GM12801 (cell line): ENCODE data around the gene PCNA.

Experiments used
- TF ChIP-seq, protein P1 (sequence below): IDR thresholded peaks from one replicate; pipeline ENCODE4 v1.5.1; 2011; ENCODE audit warnings: control low read depth; ENCODE audit not compliant: insufficient read length; ENCODE audit errors: extremely low read depth

The PCNA gene

DNA sequence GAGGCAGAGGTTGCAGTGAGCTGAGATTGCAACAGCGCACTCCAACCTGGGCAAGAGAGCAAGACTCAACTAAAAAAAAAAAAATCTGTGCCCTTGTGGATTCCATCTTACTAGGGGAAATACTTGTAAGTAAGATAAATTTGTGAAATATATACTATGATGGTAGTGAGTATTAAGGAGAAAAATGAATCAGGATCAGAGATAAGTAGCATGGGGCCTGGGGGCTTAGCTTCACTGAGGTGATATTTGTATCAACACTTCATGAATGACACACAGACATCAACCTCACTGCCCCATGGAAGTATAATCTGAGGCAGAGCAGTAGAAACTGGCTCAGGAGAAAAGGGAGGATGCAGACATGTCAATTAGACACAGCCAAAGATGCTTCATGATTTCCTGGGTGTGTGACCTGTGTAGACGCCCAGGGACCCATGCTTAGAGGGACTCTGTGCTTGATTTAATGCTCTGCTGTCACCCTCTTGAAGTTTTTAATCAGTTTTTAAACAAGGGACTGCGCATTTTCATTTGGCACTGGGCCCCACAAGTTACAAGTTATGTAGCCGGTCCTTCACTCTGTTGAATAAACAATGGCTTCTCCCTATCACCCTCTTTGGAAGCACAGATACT is 41.9 kb downstream of the PCNA start:
- TF ChIP-seq, protein P1, sequence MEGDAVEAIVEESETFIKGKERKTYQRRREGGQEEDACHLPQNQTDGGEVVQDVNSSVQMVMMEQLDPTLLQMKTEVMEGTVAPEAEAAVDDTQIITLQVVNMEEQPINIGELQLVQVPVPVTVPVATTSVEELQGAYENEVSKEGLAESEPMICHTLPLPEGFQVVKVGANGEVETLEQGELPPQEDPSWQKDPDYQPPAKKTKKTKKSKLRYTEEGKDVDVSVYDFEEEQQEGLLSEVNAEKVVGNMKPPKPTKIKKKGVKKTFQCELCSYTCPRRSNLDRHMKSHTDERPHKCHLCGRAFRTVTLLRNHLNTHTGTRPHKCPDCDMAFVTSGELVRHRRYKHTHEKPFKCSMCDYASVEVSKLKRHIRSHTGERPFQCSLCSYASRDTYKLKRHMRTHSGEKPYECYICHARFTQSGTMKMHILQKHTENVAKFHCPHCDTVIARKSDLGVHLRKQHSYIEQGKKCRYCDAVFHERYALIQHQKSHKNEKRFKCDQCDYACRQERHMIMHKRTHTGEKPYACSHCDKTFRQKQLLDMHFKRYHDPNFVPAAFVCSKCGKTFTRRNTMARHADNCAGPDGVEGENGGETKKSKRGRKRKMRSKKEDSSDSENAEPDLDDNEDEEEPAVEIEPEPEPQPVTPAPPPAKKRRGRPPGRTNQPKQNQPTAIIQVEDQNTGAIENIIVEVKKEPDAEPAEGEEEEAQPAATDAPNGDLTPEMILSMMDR, result no peak

DNA sequence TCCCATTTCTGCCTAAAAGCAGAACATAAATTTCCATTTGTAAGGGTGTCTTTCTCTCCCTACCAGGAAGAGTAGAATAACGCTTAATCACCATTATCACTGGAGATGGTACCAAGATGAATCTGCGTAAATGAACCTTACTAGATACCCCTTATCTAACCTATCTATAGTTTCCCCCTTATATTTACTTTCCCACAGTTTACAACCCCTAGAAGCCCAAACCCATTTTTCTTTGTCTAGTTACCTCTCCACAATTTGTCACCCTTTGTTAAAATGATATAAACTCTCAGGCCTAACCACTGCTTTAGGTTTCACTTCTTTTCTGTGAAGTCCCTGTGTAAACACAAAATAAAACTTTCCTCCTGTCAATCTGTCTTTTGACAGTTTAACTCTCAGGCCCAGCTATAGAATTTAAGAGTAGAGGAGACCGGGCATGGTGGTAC is 45.5 kb downstream of the PCNA start:
- TF ChIP-seq, protein P1, result no peak

DNA sequence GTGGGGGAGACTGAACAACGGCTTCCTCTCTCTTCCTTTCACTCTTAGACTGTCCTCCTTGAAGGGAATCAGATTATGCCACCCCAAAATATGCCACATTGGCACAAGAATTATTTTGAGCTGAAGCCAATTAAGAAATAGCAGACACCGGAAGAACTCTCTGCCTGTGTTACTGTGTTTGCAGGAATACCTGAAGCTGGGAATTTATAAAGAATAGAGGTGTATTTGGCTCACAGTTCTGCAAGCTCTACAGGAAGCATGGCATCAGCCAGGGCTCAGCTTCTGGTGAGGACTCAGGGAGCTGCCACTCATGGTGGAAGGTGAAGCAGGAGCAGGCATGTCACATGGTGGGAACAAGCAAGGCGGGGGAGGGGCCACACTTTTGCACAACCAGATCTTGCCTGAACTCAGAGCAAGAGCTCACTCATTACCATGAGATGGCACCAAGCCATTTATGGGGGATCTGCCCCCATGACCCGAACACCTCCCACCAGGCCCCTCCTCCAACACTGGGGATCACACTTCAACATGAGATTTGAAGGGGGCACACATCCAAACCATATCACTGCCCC is 46.0 kb downstream of the PCNA start:
- TF ChIP-seq, protein P1, result no peak

DNA sequence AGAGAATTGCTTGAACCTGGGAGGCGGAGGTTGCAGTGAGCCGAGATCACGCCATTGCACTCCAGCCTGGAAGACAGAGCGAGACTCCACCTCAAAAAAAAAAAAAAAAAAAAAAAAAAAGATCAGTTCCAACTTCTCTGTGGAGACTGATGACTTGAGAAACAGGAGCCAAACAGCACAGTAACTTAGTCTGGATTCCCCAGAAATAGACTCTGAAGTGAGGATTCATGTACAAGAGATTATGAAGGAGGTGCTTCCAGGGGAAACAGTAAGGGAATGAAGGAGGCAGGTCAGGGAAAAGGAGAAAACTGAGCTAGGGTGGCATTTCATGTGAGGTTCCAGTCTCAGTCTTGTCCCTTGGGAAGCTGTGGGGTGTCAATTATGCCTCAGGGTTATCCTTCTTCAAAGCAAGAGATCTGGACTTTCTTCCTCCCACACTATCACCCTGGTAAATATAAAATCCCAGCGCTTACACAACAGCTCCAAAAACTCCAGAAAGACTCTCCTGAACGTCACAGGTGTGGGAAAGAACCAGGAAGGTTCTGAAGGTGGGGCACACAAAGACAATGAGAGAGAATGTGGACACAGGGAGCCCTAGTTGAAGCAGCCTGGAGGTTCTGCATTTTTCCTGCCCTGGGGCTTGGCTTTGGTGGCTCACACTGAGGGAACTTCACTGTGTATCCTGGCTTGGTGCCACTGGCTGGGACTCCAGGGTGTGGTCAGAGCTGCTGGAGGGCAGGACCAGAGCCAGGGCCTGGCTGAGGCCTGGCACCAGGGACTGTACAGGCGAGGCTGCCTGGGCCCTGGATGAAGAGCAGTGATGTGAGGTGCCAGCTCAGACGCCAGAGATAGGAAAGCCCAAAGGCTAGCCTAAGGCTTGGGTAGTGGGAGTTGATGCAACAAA is 46.8 kb downstream of the PCNA start:
- TF ChIP-seq, protein P1, result no peak

DNA sequence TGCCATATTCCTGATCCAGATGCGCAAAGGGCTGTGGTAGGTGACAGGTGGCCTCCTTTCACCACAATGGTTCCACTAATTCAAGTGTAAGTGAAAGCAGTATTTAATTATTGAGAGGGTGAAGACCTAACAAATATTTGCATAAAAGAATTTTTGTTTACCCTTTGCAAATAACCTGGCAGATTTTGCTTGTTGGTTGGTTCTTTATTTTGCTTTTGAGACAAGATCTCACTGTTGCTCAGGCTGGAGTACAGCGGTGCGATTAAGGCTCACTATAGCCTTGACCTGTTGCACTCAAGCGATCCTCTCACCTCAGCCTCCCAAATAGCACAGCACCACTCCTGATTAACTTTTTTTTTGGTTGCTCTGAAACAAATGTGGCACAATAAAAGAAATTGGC is 49.2 kb downstream of the PCNA start:
- TF ChIP-seq, protein P1, result no peak

DNA sequence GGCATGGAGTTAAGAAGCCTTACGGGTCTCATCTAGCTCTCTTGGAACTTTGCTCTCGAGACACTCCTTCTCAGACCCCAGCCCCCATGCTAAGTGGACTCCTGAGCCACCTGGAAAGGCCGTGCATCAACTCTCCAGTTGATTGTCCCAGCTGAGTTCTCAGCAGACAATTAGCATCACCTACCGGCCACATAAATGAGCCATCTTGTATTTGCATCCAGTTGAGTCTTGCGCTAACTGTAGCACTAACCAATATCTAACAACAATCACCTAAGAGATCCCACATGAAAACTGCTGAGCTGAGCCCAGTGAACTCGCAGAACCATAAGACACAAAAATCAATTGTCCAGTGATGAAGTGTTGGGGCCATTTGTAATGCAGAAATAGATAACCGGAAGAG is 49.7 kb downstream of the PCNA start:
- TF ChIP-seq, protein P1, result no peak

DNA sequence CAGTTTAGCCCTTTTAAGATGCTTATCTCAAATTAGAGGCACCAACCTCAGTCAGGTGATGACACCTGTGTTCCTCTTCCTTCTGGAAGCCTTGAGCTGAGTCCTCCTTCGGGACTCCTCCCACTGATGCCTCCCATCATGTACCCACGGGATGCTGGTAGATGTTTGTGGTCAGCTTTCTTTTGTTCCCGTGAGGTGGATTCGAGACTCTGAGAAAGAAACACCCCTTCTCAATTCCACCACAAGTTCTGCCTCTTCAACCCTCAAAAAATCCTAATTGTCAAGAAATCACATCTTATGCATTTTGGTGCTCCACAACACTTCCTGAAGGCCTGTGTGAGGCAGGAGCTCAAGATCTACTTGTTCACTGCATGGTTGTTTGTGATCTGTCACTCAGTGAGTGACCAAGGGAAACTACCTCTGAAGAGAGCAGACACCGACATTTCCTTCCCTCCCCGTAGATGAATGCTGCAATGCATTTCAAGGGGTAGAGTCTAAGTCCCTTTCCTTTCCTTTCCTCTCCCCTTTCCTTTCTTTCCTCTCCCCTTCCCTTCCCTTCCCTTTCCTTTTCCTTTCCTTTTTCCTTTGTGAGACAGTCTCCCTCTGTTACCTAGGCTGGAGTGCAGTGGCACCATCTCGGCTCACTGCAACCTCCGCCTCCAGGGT is 50.5 kb downstream of the PCNA start:
- TF ChIP-seq, protein P1, result no peak
